Loucy (cell line): Measurements from ENCODE around the gene BMF.

ENCODE experiments used
- H2AFZ ChIP-seq: fragments of 200-600 bp; sonication (generic); 2 replicates; pipeline ENCODE4 v1.6.0; 2016; ENCODE audit warnings: antibody characterized with exemption, mild to moderate bottlenecking, low read length, moderate library complexity
- H3F3A ChIP-seq: fragments of 200-600 bp; 2 replicates; pipeline ENCODE4 v1.6.0; 2016; ENCODE audit warnings: antibody characterized with exemption, low read depth, mild to moderate bottlenecking
- H3K27me3 ChIP-seq: fragments of 200-600 bp; sonication (generic); 2 replicates; pipeline ENCODE4 v1.6.1; 2014; ENCODE audit warnings: low read length, mild to moderate bottlenecking; ENCODE audit not compliant: insufficient read depth, poor library complexity, severe bottlenecking
- H3K36me3 ChIP-seq: fragments of 200-600 bp; sonication (generic); 2 replicates; pipeline ENCODE4 v1.6.1; 2016; ENCODE audit warnings: low read length; ENCODE audit not compliant: insufficient read depth
- H3K4me1 ChIP-seq: fragments of 200-600 bp; sonication (generic); 2 replicates; pipeline ENCODE4 v1.5.1; 2014; ENCODE audit warnings: low read length, mild to moderate bottlenecking; ENCODE audit not compliant: insufficient read depth, poor library complexity, severe bottlenecking
- H3K4me2 ChIP-seq: fragments of 200-600 bp; sonication (generic); 2 replicates; pipeline ENCODE4 v1.6.0; 2014; ENCODE audit warnings: antibody characterized with exemption, low read length, low read depth, mild to moderate bottlenecking; ENCODE audit not compliant: poor library complexity, severe bottlenecking
- H3K4me3 ChIP-seq: fragments of 200-600 bp; sonication (generic); 2 replicates; pipeline ENCODE4 v1.5.1; 2014; ENCODE audit warnings: low read length, mild to moderate bottlenecking, mixed read lengths; ENCODE audit not compliant: poor library complexity, severe bottlenecking
- H3K79me2 ChIP-seq: fragments of 200-600 bp; sonication (generic); 2 replicates; pipeline ENCODE4 v1.6.1; 2014; ENCODE audit warnings: low read length; ENCODE audit not compliant: insufficient read depth
- H3K9ac ChIP-seq: fragments of 200-600 bp; sonication (generic); 2 replicates; pipeline ENCODE4 v1.6.0; 2014; ENCODE audit warnings: mild to moderate bottlenecking, low read depth, low read length, moderate library complexity; ENCODE audit not compliant: poor library complexity, severe bottlenecking
- H3K9me2 ChIP-seq: fragments of 200-600 bp; sonication (generic); replicated peaks from 2 replicates; pipeline ENCODE4 v1.6.1; 2016; ENCODE audit warnings: low read depth, low read length, mixed read lengths
- H3K9me3 ChIP-seq: fragments of 200-600 bp; sonication (generic); 2 replicates; pipeline ENCODE4 v1.6.1; 2014; ENCODE audit warnings: mild to moderate bottlenecking, antibody characterized with exemption, low read length, low read depth; ENCODE audit not compliant: insufficient read depth
- H4K20me1 ChIP-seq: fragments of 200-600 bp; sonication (generic); 2 replicates; pipeline ENCODE4 v1.6.0; 2014; ENCODE audit warnings: antibody characterized with exemption, low read length, mild to moderate bottlenecking; ENCODE audit not compliant: insufficient read depth, poor library complexity, severe bottlenecking
- EZH2phosphoT487 ChIP-seq: fragments of 200-600 bp; IDR thresholded peaks from 2 replicates; pipeline ENCODE4 v1.6.1; 2018; ENCODE audit warnings: antibody characterized with exemption, mild to moderate bottlenecking, moderate library complexity, borderline replicate concordance
- TF ChIP-seq, protein P1 (sequence below): fragments of 200-600 bp; sonication (generic); conservative IDR thresholded peaks from 2 replicates; pipeline ENCODE4 v1.5.1; 2014; ENCODE audit warnings: mild to moderate bottlenecking, antibody characterized with exemption, low read length

Gene BMF

DNA sequence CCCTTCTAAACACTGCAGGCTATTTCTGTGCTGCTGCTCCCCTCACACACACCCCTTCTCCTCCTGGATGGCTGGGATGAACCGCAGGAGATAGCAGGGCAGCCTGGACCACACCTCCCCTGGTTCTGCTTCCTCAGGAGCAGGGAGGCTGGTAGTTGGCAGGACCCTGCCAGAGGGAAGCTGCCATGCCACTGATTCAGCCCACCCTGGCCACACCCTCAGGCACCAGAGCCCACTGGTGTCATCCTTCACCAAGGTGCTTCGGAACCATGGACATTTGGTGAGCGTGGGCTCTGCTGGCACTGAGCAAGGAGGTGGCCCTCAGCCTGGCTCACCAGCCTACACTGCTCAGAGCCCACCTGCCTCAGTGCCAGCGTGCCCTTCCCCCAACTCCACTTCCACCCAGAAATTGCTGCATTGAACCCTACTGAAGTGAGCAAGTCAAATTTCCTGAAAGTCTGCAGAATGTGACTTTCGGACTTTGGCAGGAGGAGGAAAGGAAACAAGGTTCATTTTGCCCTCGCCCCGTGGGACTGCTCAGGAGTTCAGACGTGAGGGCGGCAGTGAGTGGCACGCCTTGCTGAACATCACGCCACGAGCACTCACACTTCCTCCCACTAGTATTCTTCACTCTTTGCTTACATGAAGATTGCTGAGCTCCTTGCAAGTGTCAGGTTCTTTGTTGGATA lies 26.3 kb downstream of the BMF start:
- H3K4me3 ChIP-seq, result no peak overlapping the region
- no peaks in the 10 kb centered on the region for H3K9me3 ChIP-seq
- TF ChIP-seq, protein P1, sequence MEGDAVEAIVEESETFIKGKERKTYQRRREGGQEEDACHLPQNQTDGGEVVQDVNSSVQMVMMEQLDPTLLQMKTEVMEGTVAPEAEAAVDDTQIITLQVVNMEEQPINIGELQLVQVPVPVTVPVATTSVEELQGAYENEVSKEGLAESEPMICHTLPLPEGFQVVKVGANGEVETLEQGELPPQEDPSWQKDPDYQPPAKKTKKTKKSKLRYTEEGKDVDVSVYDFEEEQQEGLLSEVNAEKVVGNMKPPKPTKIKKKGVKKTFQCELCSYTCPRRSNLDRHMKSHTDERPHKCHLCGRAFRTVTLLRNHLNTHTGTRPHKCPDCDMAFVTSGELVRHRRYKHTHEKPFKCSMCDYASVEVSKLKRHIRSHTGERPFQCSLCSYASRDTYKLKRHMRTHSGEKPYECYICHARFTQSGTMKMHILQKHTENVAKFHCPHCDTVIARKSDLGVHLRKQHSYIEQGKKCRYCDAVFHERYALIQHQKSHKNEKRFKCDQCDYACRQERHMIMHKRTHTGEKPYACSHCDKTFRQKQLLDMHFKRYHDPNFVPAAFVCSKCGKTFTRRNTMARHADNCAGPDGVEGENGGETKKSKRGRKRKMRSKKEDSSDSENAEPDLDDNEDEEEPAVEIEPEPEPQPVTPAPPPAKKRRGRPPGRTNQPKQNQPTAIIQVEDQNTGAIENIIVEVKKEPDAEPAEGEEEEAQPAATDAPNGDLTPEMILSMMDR, result no peak
- TF ChIP-seq EZH2phosphoT487, result no peak
- no peaks in the 10 kb centered on the region for H3K79me2 ChIP-seq
- no peaks in the 10 kb centered on the region for H3K36me3 ChIP-seq
- no peak overlapping the region for H3K4me2 ChIP-seq
- H4K20me1 ChIP-seq, result no peaks in the 10 kb centered on the region
- H3K9ac ChIP-seq, result peak overlapping the region; percentile 27
- peak overlapping the region; percentile 74; the same call in 1 of the 2 replicates for H2AFZ ChIP-seq
- no peaks in the 10 kb centered on the region for H3K27me3 ChIP-seq
- H3F3A ChIP-seq, result no peaks in the 10 kb centered on the region
- H3K4me1 ChIP-seq, result peaks cover 35% of the 10 kb centered on the region
- H3K9me2 ChIP-seq, result no peaks in the 10 kb centered on the region

DNA sequence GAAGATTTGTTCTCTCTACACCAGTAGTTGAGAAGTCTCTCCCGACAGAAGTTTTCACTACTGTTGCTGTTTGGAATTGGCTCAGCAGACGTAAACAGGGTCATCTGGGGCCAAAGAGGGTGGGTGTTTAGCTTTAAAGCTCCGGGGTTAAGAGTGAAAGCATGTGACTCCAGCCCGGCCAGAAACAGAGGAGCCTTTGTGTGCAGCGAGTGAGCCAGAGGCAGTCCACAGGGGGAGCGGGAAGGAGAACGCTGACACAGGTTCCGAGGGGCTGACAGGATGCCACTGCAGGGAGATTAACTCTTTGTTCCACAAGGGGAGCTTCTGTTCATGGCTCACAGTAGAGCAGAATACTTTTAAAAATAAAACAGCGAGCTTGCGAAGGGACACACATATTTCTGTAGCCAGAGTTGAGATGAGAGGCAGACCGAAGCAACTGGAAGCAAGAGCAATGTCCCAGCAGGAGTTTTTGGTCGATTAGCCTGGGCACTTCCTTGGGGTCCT lies 26.9 kb downstream of the BMF start:
- Histone ChIP-seq H3K4me1 (peaks cover 35% of the 10 kb centered on the region), H2AFZ (peak overlapping the region; percentile 74), H3F3A (no peaks in the 10 kb centered on the region), H3K9ac (peak overlapping the region; percentile 27), H3K4me2 (no peak overlapping the region), H3K4me3 (no peak overlapping the region), H3K9me3 (no peaks in the 10 kb centered on the region), H3K27me3 (no peaks in the 10 kb centered on the region), H3K36me3 (no peaks in the 10 kb centered on the region), H3K79me2 (no peaks in the 10 kb centered on the region), H3K9me2 (no peaks in the 10 kb centered on the region), H4K20me1 (no peaks in the 10 kb centered on the region)
- TF ChIP-seq, protein P1, result no peak
- no peak for TF ChIP-seq EZH2phosphoT487

DNA sequence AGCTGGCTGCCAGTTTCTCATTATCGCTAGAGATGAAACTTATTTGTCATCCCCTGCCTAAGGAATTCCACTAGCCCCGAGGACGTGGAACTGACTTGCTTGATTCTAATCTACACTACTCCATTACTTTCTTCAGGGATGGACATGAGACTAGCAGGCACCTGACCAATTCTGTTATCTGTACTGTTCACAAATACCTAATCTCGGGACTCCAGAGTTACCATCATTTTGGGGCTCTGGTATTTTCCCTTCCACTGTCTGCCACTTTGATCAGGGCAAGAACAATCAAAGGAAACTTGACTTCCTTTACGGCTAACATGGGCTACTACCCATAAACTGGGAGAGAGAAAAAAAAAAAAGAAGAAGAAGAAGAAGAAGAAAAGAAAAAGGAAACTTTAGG lies 27.8 kb downstream of the BMF start:
- Histone ChIP-seq H3K4me3 (no peak overlapping the region), H2AFZ (no peak overlapping the region), H3K9me2 (no peaks in the 10 kb centered on the region), H3K9ac (no peak overlapping the region), H3K4me2 (no peak overlapping the region), H3K79me2 (no peaks in the 10 kb centered on the region), H3K36me3 (no peaks in the 10 kb centered on the region), H4K20me1 (no peaks in the 10 kb centered on the region), H3F3A (no peaks in the 10 kb centered on the region), H3K27me3 (no peaks in the 10 kb centered on the region), H3K4me1 (peaks cover 35% of the 10 kb centered on the region), H3K9me3 (no peaks in the 10 kb centered on the region)
- TF ChIP-seq, protein P1, result no peak
- no peak for TF ChIP-seq EZH2phosphoT487
